22Rv1 (cell line): ENCODE results near the gene TUBA1A.
"Not testable (repeated sequence)": the region's sequence is repeated elsewhere in the genome, so short reads cannot be mapped to it uniquely, and the experiment has no call there.

Source experiments
- H3K27ac ChIP-seq: fragments of 450-650 bp; 2 replicates; pipeline ENCODE4 v1.5.1; 2017
- ZFX ChIP-seq: fragments of 450-650 bp; IDR thresholded peaks from 2 replicates; pipeline ENCODE4 v1.6.1; 2017; ENCODE audit warnings: antibody characterized with exemption, borderline replicate concordance
- TF ChIP-seq, protein P1 (sequence below): fragments of 450-650 bp; IDR thresholded peaks from 2 replicates; pipeline ENCODE4 v1.5.1; 2017; ENCODE audit warnings: mild to moderate bottlenecking

TUBA1A gene

DNA sequence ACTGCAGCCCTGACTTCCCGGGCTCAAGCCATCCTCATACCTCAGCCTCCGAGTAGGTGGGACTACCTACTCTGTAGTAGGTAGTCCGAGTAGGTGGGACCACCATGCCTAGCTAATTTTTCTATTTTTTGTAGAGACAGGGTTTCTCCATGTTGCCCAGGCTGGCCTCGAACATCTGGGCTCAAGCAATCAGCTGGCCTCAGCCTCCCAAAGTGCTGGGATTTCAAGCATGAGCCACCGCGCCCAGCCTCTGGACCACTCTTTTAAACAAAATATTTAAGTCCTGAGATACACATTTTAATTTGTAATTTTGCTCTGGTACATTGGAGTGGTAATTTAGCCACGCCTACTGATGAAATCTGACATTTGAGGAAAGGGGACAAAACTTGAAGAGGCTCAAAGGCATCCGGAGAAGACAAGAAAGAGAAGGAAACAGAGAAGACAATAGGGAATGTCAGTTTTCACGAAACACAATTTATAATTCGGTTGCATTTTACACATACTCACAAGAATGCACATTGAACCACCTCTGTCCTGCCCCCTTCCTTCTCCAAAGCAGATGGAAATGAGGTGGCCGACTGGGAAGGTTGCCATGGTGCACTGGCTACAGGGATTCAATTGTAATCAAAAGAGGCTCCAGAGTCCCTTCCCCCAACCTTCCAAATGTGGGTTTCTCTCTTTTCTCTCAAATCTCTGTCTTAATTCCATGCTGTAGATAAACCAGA lies 9.7 kb upstream of the TUBA1A start:
- TF ChIP-seq, protein P1, sequence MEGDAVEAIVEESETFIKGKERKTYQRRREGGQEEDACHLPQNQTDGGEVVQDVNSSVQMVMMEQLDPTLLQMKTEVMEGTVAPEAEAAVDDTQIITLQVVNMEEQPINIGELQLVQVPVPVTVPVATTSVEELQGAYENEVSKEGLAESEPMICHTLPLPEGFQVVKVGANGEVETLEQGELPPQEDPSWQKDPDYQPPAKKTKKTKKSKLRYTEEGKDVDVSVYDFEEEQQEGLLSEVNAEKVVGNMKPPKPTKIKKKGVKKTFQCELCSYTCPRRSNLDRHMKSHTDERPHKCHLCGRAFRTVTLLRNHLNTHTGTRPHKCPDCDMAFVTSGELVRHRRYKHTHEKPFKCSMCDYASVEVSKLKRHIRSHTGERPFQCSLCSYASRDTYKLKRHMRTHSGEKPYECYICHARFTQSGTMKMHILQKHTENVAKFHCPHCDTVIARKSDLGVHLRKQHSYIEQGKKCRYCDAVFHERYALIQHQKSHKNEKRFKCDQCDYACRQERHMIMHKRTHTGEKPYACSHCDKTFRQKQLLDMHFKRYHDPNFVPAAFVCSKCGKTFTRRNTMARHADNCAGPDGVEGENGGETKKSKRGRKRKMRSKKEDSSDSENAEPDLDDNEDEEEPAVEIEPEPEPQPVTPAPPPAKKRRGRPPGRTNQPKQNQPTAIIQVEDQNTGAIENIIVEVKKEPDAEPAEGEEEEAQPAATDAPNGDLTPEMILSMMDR = no peak
- TF ChIP-seq ZFX = no peak
- H3K27ac ChIP-seq = no peak overlapping the region

DNA sequence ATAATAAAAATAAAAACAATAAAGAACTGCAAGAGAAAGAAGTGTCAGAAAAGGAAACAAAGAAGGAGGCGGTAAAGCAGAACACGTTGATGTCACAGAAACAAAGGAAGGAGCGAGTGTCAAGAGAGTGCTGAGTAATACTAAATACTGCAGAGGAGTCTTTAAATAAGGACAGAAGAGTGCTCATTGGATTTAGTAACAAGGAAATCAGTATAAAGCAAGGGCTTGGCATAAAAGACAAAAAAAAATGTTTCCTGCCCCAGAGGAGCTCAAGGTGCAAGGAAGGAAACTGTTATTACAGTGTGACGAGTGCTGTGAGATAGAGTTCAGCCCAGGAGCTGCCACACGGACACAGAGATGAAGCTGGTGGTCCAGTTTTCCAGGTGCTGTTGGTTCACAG lies 8.4 kb upstream of the TUBA1A start:
- TF ChIP-seq, protein P1 = no peak
- no peak for TF ChIP-seq ZFX
- H3K27ac ChIP-seq = no peak overlapping the region

DNA sequence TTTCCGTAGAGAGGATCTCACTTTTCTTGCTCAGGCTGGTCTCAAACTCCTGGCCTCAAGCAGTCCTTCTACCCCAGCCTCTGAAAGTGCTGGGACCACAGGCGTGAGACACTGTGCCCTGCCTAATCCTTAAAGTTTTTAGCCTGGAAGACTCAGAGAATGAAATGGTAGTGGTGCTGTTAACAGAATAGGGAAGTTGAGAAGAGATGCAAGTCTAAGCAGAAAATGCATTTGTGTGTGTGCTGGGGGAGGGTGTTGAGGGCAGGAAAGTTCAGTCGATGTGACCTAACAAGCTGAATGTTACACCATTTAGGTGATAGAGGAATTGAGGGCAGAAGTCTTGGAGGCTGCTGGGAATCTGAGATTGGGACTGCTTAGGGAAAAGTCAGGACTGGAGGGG lies 6.9 kb upstream of the TUBA1A start:
- TF ChIP-seq, protein P1 = no peak
- TF ChIP-seq ZFX = no peak
- no peak overlapping the region for H3K27ac ChIP-seq

DNA sequence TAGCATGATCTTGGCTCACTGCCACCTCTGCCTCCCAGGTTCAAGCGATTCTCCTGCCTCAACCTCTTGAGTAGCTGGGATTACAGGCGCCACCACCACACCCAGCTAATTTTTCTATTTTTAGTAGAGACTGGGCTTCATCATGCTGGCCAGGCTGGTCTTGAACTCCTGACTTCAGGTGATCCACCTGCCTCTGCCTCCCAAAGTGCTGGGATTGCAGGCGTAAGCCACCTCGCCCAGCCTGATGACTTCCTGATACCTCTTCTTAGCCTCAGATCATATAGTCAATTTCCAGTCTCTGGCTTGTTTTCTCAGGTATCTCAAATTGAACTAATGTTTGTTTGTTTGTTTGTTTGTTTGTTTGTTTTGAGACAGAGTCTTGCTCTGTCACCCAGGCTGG lies 4.9 kb upstream of the TUBA1A start:
- H3K27ac ChIP-seq = not testable (repeated sequence)

DNA sequence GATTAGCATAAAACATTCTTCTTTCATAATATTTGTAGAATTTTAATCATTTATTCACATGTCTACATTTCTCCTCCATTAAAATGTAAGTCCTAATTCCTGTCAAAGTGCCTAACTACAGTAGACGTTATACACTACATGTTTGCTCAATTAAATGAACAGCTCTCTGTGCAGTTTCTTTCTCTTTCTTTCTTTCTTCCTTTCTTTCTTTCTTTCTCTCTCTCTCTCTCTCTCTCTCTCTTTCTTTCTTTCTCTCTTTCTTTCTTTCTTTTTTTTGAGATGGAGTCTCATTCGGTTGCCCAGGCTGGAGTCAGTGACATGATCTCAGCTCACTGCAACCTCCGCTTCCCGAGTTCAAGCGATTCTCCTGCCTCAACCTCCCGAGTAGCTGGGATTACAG lies 2.6 kb upstream of the TUBA1A start:
- H3K27ac ChIP-seq = not testable (repeated sequence)

DNA sequence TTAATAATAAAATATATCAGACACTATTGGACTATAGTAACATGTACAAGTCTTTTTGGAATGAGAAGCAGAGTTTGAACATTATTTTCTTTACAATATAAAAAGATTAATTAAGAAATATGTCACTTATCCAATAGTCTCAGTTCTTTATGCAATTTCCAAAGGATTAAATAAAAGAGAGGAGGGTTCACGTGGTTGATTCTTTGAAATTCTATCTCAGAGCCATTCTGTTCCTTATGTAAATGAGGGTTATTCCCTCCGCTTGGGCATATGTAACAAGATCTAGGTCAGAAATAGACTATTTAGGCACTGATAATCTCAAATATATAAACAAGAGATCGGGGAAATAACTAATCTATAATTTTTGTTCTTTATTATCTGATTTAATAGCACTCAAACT lies 2.1 kb upstream of the TUBA1A start:
- no peak for TF ChIP-seq ZFX
- TF ChIP-seq, protein P1 = no peak

DNA sequence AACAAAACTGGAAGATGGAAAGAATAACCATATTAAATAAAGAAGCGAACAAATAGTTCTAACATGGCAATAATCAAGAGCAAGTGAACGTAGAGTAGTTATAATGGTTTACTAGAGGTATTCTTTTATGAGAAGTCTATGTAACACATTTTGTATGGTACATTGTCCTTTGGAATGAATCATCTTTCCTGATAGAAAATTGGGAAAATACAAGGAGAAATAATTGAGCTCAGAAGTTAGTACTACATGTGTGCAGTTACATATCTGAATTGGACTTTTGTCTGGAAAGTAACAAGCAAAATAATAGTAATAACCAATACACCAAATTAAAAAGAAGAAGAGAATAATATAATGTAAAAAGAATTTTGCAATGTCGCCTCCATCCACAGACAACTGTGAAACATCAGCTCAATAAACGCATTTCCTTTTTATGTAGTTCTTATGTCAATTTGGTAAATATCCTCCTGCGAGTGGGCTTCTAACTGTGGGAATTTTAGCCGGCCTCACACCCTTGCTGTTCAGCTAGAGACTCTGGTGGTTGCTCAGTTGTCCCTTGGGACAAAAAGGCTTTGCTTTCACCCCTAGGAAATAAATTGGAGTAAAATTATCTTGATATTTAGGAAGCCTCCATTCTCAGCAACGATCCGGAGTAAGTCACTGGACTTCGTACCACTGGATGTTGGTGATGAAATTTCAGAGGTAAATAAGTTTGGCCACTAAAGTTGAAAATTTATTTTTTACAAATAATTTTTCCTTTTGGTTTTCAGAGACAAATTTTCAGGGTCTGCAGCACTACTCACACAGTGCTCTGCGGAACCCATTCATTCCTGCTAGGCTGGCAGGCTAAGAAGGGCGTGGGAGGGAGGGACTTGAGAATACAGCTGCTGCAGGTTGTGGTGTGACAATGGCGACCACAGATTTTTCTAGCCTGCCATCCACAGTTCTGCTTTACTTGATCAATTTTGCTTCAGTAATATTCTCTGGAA lies 1.1 kb upstream of the TUBA1A start:
- TF ChIP-seq, protein P1 = no peak
- no peak for TF ChIP-seq ZFX
- H3K27ac ChIP-seq = peak overlapping the region; percentile 94

More for the DNA sequence above, 2.1 kb upstream of the TUBA1A start:
- no peak overlapping the region for H3K27ac ChIP-seq

DNA sequence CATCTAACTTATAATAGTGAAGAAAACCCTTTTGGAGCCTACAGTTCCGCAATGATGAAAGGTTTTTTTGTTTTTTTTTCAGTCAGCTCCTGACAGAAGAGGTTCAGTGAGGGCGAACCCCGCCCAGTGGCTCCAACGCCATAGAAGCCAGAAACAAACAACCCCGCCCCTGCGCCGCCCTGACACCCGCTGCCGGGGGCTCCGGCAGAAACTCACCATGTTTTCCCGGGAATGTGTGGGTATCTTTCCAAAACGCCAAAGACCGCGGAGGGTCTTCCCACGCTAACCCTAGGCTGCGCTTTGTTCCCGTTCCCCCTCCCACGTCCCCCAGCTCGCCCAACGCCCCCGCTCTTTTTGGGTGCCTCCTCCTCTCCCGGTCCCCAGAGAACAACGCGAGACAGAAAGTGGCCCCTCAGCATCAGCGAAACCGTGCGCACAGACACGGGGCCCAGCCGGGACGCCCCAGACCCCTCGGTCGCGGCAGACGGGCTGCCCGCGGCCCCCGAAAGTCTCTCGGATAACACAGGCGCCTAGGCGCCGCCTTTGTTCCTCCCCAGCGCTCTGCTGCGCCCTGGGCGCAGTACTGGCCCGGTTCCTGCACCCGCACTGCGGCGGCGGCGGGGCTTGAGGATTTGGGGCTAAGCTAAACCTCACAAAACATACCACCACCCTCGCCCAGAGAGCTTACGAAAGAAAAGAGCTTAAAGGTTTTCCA lies 522 bp downstream of the TUBA1A start:
- no peak for TF ChIP-seq ZFX
- TF ChIP-seq, protein P1 = peak; percentile 29
- peak overlapping the region; percentile 94 for H3K27ac ChIP-seq
